Type B pancreatic cell (in vitro differentiated cells): Measurements from ENCODE around the gene RERE. TPM values are rescaled to one million over a fixed set of nuclear protein-coding genes. Genes with fewer than 3 reads are reported as not detected.
A peak's percentile ranks its signal among the peaks of the same experiment; 100 is the strongest.

Experiments
- DNase-seq: peaks from one replicate; pipeline ENCODE4 v3.0.0; 2021; ENCODE audit warnings: mixed read lengths; ENCODE audit not compliant: unreplicated experiment; ENCODE audit errors: extremely low spot score
- H3K27ac Mint-ChIP-seq: 2 replicates; pipeline ENCODE4 v1.8.0; 2021; ENCODE audit warnings: mild to moderate bottlenecking, mixed read lengths
- H3K27me3 Mint-ChIP-seq: 2 replicates; pipeline ENCODE4 v1.8.0; 2021; ENCODE audit warnings: mixed read lengths
- H3K36me3 Mint-ChIP-seq: 2 replicates; pipeline ENCODE4 v1.8.0; 2021; ENCODE audit warnings: mixed read lengths
- H3K4me1 Mint-ChIP-seq: one replicate; pipeline ENCODE4 v1.8.0; 2021; ENCODE audit warnings: mixed read lengths; ENCODE audit not compliant: unreplicated experiment
- H3K4me3 Mint-ChIP-seq: 2 replicates; pipeline ENCODE4 v1.8.0; 2021; ENCODE audit warnings: mild to moderate bottlenecking, mixed read lengths
- H3K9me3 Mint-ChIP-seq: 2 replicates; pipeline ENCODE4 v1.8.0; 2021; ENCODE audit warnings: mixed read lengths
- total RNA-seq: library from RNA; stranded (reverse); gene quantifications from 2 replicates; pipeline ENCODE4 v1.2.1, GENCODE V29; 2021; ENCODE audit warnings: low replicate concordance
- TF ChIP-seq, protein P1 (sequence below): fragments of 200-600 bp; sonication (generic); conservative IDR thresholded peaks from 2 replicates; pipeline ENCODE4 v1.5.0; 2021; ENCODE audit warnings: antibody characterized with exemption, mild to moderate bottlenecking

The RERE gene
- total RNA-seq, 1 donor from 2014 or later: 141 TPM

DNA sequence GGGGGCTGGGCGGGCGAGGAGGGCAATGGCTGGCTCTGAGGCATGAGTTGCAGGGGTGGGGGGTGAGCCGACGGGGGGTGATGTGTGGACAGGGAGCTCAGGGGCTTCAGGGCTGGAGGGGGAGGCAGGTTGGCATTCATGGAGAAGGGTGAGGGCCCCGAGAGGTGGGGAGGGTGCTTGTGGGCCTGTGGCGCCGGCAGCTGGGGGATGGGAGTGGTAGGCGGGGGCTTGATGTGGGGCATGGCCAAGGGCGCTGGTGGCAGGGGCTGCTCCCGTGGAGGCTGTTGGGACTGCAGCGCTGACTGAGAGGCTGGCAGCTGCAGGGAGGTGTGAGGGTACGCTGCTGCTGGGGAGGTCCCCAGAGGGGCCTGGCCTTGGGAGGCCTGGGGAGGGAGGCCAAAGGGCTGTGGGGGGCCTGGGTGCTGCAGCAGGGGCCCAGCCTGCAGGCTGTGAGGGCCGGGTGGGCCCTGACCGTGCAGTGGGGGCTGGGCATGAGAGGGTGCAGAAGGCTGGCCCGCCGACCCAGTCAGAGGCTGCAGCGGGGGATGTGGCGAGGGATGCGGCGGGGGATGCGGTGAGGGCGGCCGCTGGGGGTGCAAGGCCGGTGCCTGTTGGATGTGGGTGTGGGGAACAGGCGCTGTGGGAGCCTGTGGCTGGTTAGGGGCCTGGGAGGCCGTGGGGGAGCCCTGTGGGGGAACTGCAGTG lies 456.8 kb downstream of the RERE start:
- DNase-seq: peak; percentile 58
- H3K27me3 Mint-ChIP-seq: no peaks in the 10 kb centered on the region
- peaks cover 20% of the 10 kb centered on the region for H3K36me3 Mint-ChIP-seq
- no peak overlapping the region for H3K27ac Mint-ChIP-seq
- H3K9me3 Mint-ChIP-seq: no peaks in the 10 kb centered on the region
- H3K4me1 Mint-ChIP-seq: peaks cover 5% of the 10 kb centered on the region
- TF ChIP-seq, protein P1, sequence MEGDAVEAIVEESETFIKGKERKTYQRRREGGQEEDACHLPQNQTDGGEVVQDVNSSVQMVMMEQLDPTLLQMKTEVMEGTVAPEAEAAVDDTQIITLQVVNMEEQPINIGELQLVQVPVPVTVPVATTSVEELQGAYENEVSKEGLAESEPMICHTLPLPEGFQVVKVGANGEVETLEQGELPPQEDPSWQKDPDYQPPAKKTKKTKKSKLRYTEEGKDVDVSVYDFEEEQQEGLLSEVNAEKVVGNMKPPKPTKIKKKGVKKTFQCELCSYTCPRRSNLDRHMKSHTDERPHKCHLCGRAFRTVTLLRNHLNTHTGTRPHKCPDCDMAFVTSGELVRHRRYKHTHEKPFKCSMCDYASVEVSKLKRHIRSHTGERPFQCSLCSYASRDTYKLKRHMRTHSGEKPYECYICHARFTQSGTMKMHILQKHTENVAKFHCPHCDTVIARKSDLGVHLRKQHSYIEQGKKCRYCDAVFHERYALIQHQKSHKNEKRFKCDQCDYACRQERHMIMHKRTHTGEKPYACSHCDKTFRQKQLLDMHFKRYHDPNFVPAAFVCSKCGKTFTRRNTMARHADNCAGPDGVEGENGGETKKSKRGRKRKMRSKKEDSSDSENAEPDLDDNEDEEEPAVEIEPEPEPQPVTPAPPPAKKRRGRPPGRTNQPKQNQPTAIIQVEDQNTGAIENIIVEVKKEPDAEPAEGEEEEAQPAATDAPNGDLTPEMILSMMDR: no peak
- H3K4me3 Mint-ChIP-seq: no peak overlapping the region

DNA sequence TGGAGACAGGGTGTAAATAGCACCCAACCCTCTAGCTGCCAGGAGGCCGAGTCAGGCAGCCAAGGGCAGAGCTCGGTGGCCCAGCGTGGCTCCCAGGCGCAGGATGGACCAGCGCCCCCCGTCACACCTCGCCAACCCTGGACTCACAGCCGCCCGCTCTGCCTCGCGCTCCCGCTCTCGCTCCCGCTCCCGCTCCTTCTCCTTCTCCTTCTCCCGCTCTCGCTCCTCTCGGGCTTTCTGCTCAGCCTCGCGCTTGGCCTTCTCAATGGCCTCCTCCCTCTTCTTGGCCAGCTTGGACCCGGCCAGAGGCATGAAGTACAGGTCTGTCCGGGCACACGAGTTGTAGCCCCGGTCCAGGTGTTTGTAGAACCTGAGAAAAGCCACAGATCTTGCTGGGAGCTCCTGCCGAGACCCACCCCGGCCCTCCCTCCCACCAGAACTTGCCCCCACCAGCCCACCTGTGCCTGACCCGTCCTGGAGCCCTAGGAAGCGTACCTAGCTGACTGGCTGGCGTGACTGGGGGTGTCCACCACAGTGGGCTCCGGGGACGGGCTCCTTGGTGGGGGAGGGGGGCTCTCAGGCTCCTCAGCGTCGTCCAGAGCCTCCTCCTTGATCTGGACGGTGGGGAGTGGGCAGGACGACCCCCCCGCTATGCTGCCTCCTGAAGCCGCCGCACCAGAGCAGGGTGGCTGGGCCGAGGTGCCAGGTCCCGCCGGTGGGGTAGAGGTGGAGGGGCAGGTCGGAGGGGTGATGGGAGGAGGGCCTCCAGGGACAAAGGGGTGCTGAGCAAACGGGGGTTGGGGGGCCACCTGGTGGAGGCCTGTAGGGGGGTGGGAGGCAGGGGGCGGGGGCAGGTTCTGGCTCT lies 457.6 kb downstream of the RERE start:
- Mint-ChIP-seq H3K27me3 (no peaks in the 10 kb centered on the region), H3K27ac (no peak overlapping the region), H3K4me3 (no peak overlapping the region), H3K4me1 (peaks cover 5% of the 10 kb centered on the region), H3K9me3 (no peaks in the 10 kb centered on the region), H3K36me3 (peaks cover 17% of the 10 kb centered on the region)
- peak; percentile 59 for DNase-seq
- TF ChIP-seq, protein P1: no peak

DNA sequence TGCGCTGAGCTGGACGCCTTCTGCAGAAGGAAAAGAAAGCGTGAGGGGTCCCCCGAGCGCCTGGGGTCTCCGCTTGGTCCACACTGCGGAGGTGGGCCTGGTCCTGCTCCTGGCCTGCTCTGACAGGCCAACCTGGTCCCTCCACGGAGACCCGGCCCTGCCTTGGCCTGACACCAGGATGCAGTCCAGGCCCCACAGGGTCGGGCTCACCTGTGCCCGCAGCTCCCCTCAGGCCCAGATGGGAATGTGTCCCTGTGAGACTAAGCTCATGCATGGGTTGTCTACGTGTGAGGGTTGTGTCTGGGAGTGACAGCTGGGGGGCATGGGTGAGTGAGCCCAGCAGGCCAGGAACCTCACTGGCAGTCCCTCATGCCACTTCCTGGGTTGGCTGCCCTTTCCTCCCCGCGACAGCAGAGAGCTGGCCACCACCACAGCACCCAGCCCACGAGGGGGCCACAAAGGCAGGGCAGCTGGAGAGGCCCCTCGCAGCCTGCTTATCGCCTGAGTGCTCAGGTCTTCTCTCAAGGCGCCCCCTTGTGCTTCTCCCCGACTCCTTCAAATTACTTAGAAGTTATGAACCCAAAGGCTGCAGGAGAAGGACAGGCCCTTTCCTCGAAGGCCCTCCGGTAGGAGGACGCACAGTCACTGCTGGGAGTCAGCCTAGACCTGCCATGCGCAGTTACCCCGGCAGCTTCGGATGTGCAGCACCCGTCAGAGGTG lies 458.4 kb downstream of the RERE start:
- Mint-ChIP-seq H3K27ac (no peak overlapping the region), H3K4me3 (no peak overlapping the region), H3K4me1 (peaks cover 6% of the 10 kb centered on the region), H3K27me3 (no peaks in the 10 kb centered on the region), H3K9me3 (no peaks in the 10 kb centered on the region), H3K36me3 (peaks cover 17% of the 10 kb centered on the region)
- peak; percentile 65 for DNase-seq
- TF ChIP-seq, protein P1: no peak

DNA sequence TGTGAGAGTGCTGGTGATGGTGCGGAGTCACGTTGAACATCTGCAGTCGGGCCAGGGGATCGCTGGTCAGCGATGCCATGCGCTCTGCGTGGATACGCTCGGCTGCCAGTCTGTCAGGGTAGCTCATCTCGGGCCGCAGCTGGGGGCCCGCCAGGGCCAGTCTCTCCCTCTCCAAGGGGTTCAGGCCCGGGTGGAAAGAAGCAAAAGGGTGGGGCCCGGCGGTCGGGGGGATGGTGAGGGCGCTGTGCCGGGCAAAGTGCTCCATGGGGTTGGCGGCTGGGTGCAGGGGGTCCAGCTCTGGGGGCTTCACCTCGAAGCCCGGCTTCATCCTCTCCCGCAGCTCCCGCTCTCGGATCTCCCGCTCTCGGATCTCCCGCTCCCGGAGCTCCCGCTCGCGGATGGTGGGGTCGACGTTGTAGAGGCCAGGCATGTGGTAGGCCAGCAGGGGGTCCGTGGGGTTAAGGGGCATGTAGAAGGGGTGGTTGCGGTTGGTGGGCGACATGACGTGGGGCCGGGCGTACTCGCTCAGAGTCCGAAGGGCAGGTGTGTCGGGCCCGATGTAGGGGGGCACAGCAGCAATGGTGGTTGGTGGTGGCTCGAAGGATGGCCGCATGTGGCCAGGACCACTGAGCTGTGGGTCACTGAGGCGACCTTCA lies 459.1 kb downstream of the RERE start:
- Mint-ChIP-seq H3K9me3 (no peaks in the 10 kb centered on the region), H3K4me1 (peaks cover 7% of the 10 kb centered on the region), H3K36me3 (peaks cover 15% of the 10 kb centered on the region), H3K27ac (no peak overlapping the region), H3K27me3 (no peaks in the 10 kb centered on the region), H3K4me3 (no peak overlapping the region)
- peak; percentile 66 for DNase-seq
- TF ChIP-seq, protein P1: no peak
